Thyroid gland (tissue), 4 donors: Measurements from ENCODE around the gene CUL9.

Source experiments
- CTCF ChIP-seq, 6 experiments: fragments of 200-600 bp in 3 of 6; fragments of 450-650 bp in 3 of 6; sonication (generic) in 3 of 6; IDR thresholded peaks; one replicate each; pipeline ENCODE4 v1.5.1; 2016 to 2019; ENCODE audit warnings: antibody characterized with exemption in 6 of 6, mild to moderate bottlenecking in 2 of 6, inconsistent platforms in 1 of 6, moderate library complexity in 1 of 6
- POLR2A ChIP-seq, 2 donors: fragments of 450-650 bp; IDR thresholded peaks; one replicate each; pipeline ENCODE4 v1.6.1; 2017; ENCODE audit warnings: antibody characterized with exemption in 2 of 2, mild to moderate bottlenecking in 2 of 2, moderate library complexity in 1 of 2

GRCh38 chr6:43216200-43216599, 34.2 kb downstream of the CUL9 start:
- TF ChIP-seq POLR2A (IDR thresholded peaks at IDR 0.05) (no peak), CTCF (IDR thresholded peaks at IDR 0.05) (no peak)
